Nephron (organoid): ENCODE results near the gene TFF2.

Experiments used
- H3K27ac Mint-ChIP-seq, 3 experiments: 2 replicates each; pipeline ENCODE4 v1.8.0; 2020; ENCODE audit warnings: mixed read lengths in 3 of 3, mild to moderate bottlenecking in 2 of 3, moderate library complexity in 1 of 3
- H3K27me3 Mint-ChIP-seq: 2 replicates; pipeline ENCODE4 v1.8.0; 2021; ENCODE audit warnings: low read depth, mild to moderate bottlenecking, moderate library complexity, mixed read lengths
- H3K36me3 Mint-ChIP-seq: 2 replicates; pipeline ENCODE4 v1.8.0; 2020; ENCODE audit warnings: low read depth, mixed read lengths
- H3K4me1 Mint-ChIP-seq: 2 replicates; pipeline ENCODE4 v1.8.0; 2020; ENCODE audit warnings: mixed read lengths
- H3K4me3 Mint-ChIP-seq, 3 experiments: 2 replicates each; pipeline ENCODE4 v1.8.0; 2020; ENCODE audit warnings: mild to moderate bottlenecking in 3 of 3, mixed read lengths in 3 of 3, moderate library complexity in 2 of 3
- H3K9me3 Mint-ChIP-seq: 2 replicates; pipeline ENCODE4 v1.8.0; 2020; ENCODE audit warnings: mixed read lengths
- CTCF ChIP-seq, 3 experiments: fragments of 200-600 bp; sonication (generic); IDR thresholded peaks; one replicate each; pipeline ENCODE4 v1.5.0; 2021; ENCODE audit warnings: antibody characterized with exemption in 3 of 3; ENCODE audit not compliant: unreplicated experiment in 3 of 3

Gene TFF2

GRCh38 chr21:42366292-42367010 is 15.7 kb upstream of the TFF2 start, which contains the start of gene TFF1:
Gene TFF1, minus strand, starts transcription at chr21:42366535. Its CDS starts 40 bp downstream, at chr21:42366495.
- Mint-ChIP-seq H3K27ac (peak within 1 kb of the TSS in 1 of 3 experiments; percentile 40), H3K4me3 (no peak within 1 kb of the TSS), H3K36me3 (no peaks in the 10 kb centered on the region), H3K27me3 (peaks cover 37% of the 10 kb centered on the region), H3K4me1 (peaks cover 9% of the 10 kb centered on the region), H3K9me3 (no peaks in the 10 kb centered on the region)
- TF ChIP-seq CTCF (IDR thresholded peaks at IDR 0.05; ENCODE audit: unreplicated experiment in 3 of 3): no peak

GRCh38 chr21:42365770-42366169 is 15.0 kb upstream of the TFF2 start:
- TF ChIP-seq CTCF (IDR thresholded peaks at IDR 0.05; ENCODE audit: unreplicated experiment in 3 of 3): no peak
- H3K4me3 Mint-ChIP-seq: no peak overlapping the region
- H3K9me3 Mint-ChIP-seq: no peaks in the 10 kb centered on the region
- peaks cover 9% of the 10 kb centered on the region for H3K4me1 Mint-ChIP-seq
- H3K27ac Mint-ChIP-seq: no peak overlapping the region
- H3K27me3 Mint-ChIP-seq: peaks cover 40% of the 10 kb centered on the region
- H3K36me3 Mint-ChIP-seq: no peaks in the 10 kb centered on the region

GRCh38 chr21:42364304-42364865 is 13.6 kb upstream of the TFF2 start:
- no peak overlapping the region for H3K4me3 Mint-ChIP-seq
- no peak for TF ChIP-seq CTCF (IDR thresholded peaks at IDR 0.05; ENCODE audit: unreplicated experiment in 3 of 3)
- H3K36me3 Mint-ChIP-seq: no peaks in the 10 kb centered on the region
- H3K27me3 Mint-ChIP-seq: peaks cover 38% of the 10 kb centered on the region
- H3K27ac Mint-ChIP-seq: no peak overlapping the region
- peaks cover 9% of the 10 kb centered on the region for H3K4me1 Mint-ChIP-seq
- H3K9me3 Mint-ChIP-seq: no peaks in the 10 kb centered on the region

GRCh38 chr21:42363312-42363711 is 12.5 kb upstream of the TFF2 start:
- Mint-ChIP-seq H3K4me1 (peaks cover 4% of the 10 kb centered on the region), H3K27ac (no peak overlapping the region), H3K36me3 (no peaks in the 10 kb centered on the region), H3K9me3 (peaks cover 3% of the 10 kb centered on the region), H3K27me3 (peaks cover 38% of the 10 kb centered on the region), H3K4me3 (no peak overlapping the region)
- no peak for TF ChIP-seq CTCF (IDR thresholded peaks at IDR 0.05; ENCODE audit: unreplicated experiment in 3 of 3)

GRCh38 chr21:42362700-42363099 is 11.9 kb upstream of the TFF2 start:
- Mint-ChIP-seq H3K36me3 (no peaks in the 10 kb centered on the region), H3K9me3 (peaks cover 7% of the 10 kb centered on the region), H3K4me1 (no peaks in the 10 kb centered on the region), H3K27ac (no peak overlapping the region), H3K4me3 (no peak overlapping the region), H3K27me3 (peaks cover 38% of the 10 kb centered on the region)
- TF ChIP-seq CTCF (IDR thresholded peaks at IDR 0.05; ENCODE audit: unreplicated experiment in 3 of 3): no peak

GRCh38 chr21:42362198-42362597 is 11.4 kb upstream of the TFF2 start:
- H3K9me3 Mint-ChIP-seq: peaks cover 10% of the 10 kb centered on the region
- H3K36me3 Mint-ChIP-seq: no peaks in the 10 kb centered on the region
- H3K27me3 Mint-ChIP-seq: peaks cover 38% of the 10 kb centered on the region
- no peak overlapping the region for H3K4me3 Mint-ChIP-seq
- no peaks in the 10 kb centered on the region for H3K4me1 Mint-ChIP-seq
- no peak for TF ChIP-seq CTCF (IDR thresholded peaks at IDR 0.05; ENCODE audit: unreplicated experiment in 3 of 3)
- H3K27ac Mint-ChIP-seq: no peak overlapping the region
